HEK293 (cell line): Measurements from ENCODE around the gene LHFPL5.

Source experiments
- CTCF ChIA-PET: fragments of 350-600 bp; formaldehyde crosslinking; extraction: SDS; loops from one replicate; lab custom pipeline; 2021; ENCODE audit warnings: antibody characterized with exemption; lab: Yijun Ruan, JAX
- POLR2A ChIA-PET: fragments of 300-600 bp; formaldehyde crosslinking; extraction: SDS; loops from one replicate; lab custom pipeline; 2020; ENCODE audit warnings: antibody characterized with exemption, inconsistent platforms; lab: Yijun Ruan, JAX
- H3K27ac ChIP-seq: fragments of 200-500 bp; sonication (Bioruptor generic); 2 replicates; pipeline ENCODE4 v1.5.1; 2014; ENCODE audit warnings: low read depth, low read length, control low read depth, inconsistent platforms; ENCODE audit errors: extremely low read depth
- H3K36me3 ChIP-seq, 2 experiments: fragments of 200-500 bp in 1 of 2; sonication (Bioruptor generic) in 1 of 2; 1 replicate in 1 of 2; 2 replicates in 1 of 2; pipeline ENCODE4 v1.5.1; 2014 to 2017; ENCODE audit warnings: inconsistent platforms in 2 of 2, low read length in 2 of 2; ENCODE audit not compliant: control insufficient read depth in 2 of 2, insufficient read depth in 1 of 2
- H3K4me1 ChIP-seq: fragments of 200-500 bp; sonication (Bioruptor generic); 2 replicates; pipeline ENCODE4 v1.5.1; 2014; ENCODE audit warnings: mild to moderate bottlenecking, low read length, inconsistent platforms; ENCODE audit not compliant: control insufficient read depth, insufficient read depth
- H3K4me3 ChIP-seq: 2 replicates; pipeline ENCODE4 v1.5.1; 2011; ENCODE audit warnings: low read depth, mild to moderate bottlenecking, control low read depth, low read length, moderate library complexity
- H3K9me3 ChIP-seq: fragments of 200-500 bp; sonication (Bioruptor generic); 2 replicates; pipeline ENCODE4 v1.5.1; 2014; ENCODE audit warnings: low read depth, low read length, inconsistent platforms; ENCODE audit not compliant: control insufficient read depth, insufficient read depth
- BCL11B ChIP-seq: fragments of 450-650 bp; formaldehyde crosslinking; IDR thresholded peaks from 2 replicates; pipeline ENCODE4 v1.5.1; 2016; ENCODE audit warnings: low read depth, missing biosample characterization, missing genetic modification characterization
- BCL6B ChIP-seq: fragments of 450-650 bp; formaldehyde crosslinking; IDR thresholded peaks from 2 replicates; pipeline ENCODE4 v1.5.1; 2017; ENCODE audit warnings: missing biosample characterization, missing genetic modification characterization
- GFI1B ChIP-seq: fragments of 450-650 bp; formaldehyde crosslinking; IDR thresholded peaks from 2 replicates; pipeline ENCODE4 v1.5.1; 2016; ENCODE audit warnings: missing biosample characterization, missing genetic modification characterization
- GLIS2 ChIP-seq: fragments of 450-650 bp; formaldehyde crosslinking; IDR thresholded peaks from 2 replicates; pipeline ENCODE4 v1.5.1; 2016; ENCODE audit warnings: missing biosample characterization, missing genetic modification characterization
- KLF9 ChIP-seq: fragments of 450-650 bp; formaldehyde crosslinking; IDR thresholded peaks from 2 replicates; pipeline ENCODE4 v1.5.1; 2016; ENCODE audit warnings: missing biosample characterization, missing genetic modification characterization, low read depth
- PRDM2 ChIP-seq: fragments of 450-650 bp; formaldehyde crosslinking; IDR thresholded peaks from 2 replicates; pipeline ENCODE4 v1.5.1; 2016; ENCODE audit warnings: missing biosample characterization, missing genetic modification characterization, borderline replicate concordance
- SP3 ChIP-seq: fragments of 450-650 bp; formaldehyde crosslinking; IDR thresholded peaks from 2 replicates; pipeline ENCODE4 v1.5.1; 2016; ENCODE audit warnings: missing biosample characterization, missing genetic modification characterization
- ZBTB1 ChIP-seq: fragments of 450-650 bp; formaldehyde crosslinking; IDR thresholded peaks from 2 replicates; pipeline ENCODE4 v1.5.1; 2016; ENCODE audit warnings: missing biosample characterization, missing genetic modification characterization
- ZEB2 ChIP-seq: fragments of 450-650 bp; formaldehyde crosslinking; IDR thresholded peaks from 2 replicates; pipeline ENCODE4 v1.5.1; 2016; ENCODE audit warnings: missing biosample characterization, missing genetic modification characterization
- ZFP69B ChIP-seq: fragments of 450-650 bp; formaldehyde crosslinking; IDR thresholded peaks from 2 replicates; pipeline ENCODE4 v1.5.1; 2016; ENCODE audit warnings: missing biosample characterization, missing genetic modification characterization
- ZNF157 ChIP-seq: fragments of 450-650 bp; formaldehyde crosslinking; IDR thresholded peaks from 2 replicates; pipeline ENCODE4 v1.5.1; 2016; ENCODE audit warnings: missing biosample characterization, missing genetic modification characterization
- ZNF18 ChIP-seq: fragments of 450-650 bp; formaldehyde crosslinking; IDR thresholded peaks from 2 replicates; pipeline ENCODE4 v1.5.1; 2016; ENCODE audit warnings: missing biosample characterization, missing genetic modification characterization
- ZNF184 ChIP-seq: fragments of 450-650 bp; IDR thresholded peaks from 2 replicates; pipeline ENCODE4 v1.5.1; 2018; ENCODE audit warnings: missing biosample characterization, mild to moderate bottlenecking, missing genetic modification characterization
- ZNF214 ChIP-seq: fragments of 450-650 bp; formaldehyde crosslinking; IDR thresholded peaks from 2 replicates; pipeline ENCODE4 v1.5.1; 2017; ENCODE audit warnings: missing biosample characterization, mild to moderate bottlenecking, missing genetic modification characterization, borderline replicate concordance
- ZNF223 ChIP-seq: fragments of 450-650 bp; formaldehyde crosslinking; IDR thresholded peaks from 2 replicates; pipeline ENCODE4 v1.5.1; 2016; ENCODE audit warnings: missing biosample characterization, missing genetic modification characterization
- ZNF302 ChIP-seq: fragments of 450-650 bp; formaldehyde crosslinking; IDR thresholded peaks from 2 replicates; pipeline ENCODE4 v1.5.1; 2016; ENCODE audit warnings: missing biosample characterization, missing genetic modification characterization, low read depth
- ZNF324 ChIP-seq: fragments of 450-650 bp; formaldehyde crosslinking; IDR thresholded peaks from 2 replicates; pipeline ENCODE4 v1.5.1; 2016; ENCODE audit warnings: missing biosample characterization, missing genetic modification characterization
- ZNF335 ChIP-seq: fragments of 450-650 bp; formaldehyde crosslinking; conservative IDR thresholded peaks from 2 replicates; pipeline ENCODE4 v1.5.1; 2016; ENCODE audit warnings: missing biosample characterization, missing genetic modification characterization
- ZNF37A ChIP-seq: fragments of 450-650 bp; IDR thresholded peaks from 2 replicates; pipeline ENCODE4 v1.5.1; 2018; ENCODE audit warnings: missing biosample characterization, missing genetic modification characterization
- ZNF433 ChIP-seq: fragments of 450-650 bp; formaldehyde crosslinking; IDR thresholded peaks from 2 replicates; pipeline ENCODE4 v1.5.1; 2016; ENCODE audit warnings: missing biosample characterization, missing genetic modification characterization, low read depth
- ZNF560 ChIP-seq: fragments of 450-650 bp; formaldehyde crosslinking; IDR thresholded peaks from 2 replicates; pipeline ENCODE4 v1.5.1; 2017; ENCODE audit warnings: missing biosample characterization, missing genetic modification characterization, borderline replicate concordance
- ZNF596 ChIP-seq: fragments of 450-650 bp; IDR thresholded peaks from 2 replicates; pipeline ENCODE4 v1.5.0; 2018; ENCODE audit warnings: missing biosample characterization, mild to moderate bottlenecking, missing genetic modification characterization, moderate library complexity
- ZNF624 ChIP-seq: fragments of 450-650 bp; formaldehyde crosslinking; IDR thresholded peaks from 2 replicates; pipeline ENCODE4 v1.5.1; 2017; ENCODE audit warnings: missing biosample characterization, missing genetic modification characterization
- ZNF670 ChIP-seq: fragments of 450-650 bp; formaldehyde crosslinking; IDR thresholded peaks from 2 replicates; pipeline ENCODE4 v1.5.1; 2016; ENCODE audit warnings: missing biosample characterization, missing genetic modification characterization, low read depth
- ZNF747 ChIP-seq: fragments of 450-650 bp; formaldehyde crosslinking; IDR thresholded peaks from 2 replicates; pipeline ENCODE4 v1.5.1; 2016; ENCODE audit warnings: missing biosample characterization, missing genetic modification characterization
- ZSCAN16 ChIP-seq: fragments of 450-650 bp; formaldehyde crosslinking; IDR thresholded peaks from 2 replicates; pipeline ENCODE4 v1.5.1; 2016; ENCODE audit warnings: missing biosample characterization, missing genetic modification characterization
- ZSCAN18 ChIP-seq: fragments of 450-650 bp; formaldehyde crosslinking; IDR thresholded peaks from 2 replicates; pipeline ENCODE4 v1.5.1; 2016; ENCODE audit warnings: missing biosample characterization, missing genetic modification characterization

The LHFPL5 gene

GRCh38 chr6:35784200-35784599 is 21.0 kb upstream of the LHFPL5 start:
- Histone ChIP-seq H3K36me3 (no peaks in the 10 kb centered on the region), H3K4me3 (no peak overlapping the region), H3K9me3 (no peaks in the 10 kb centered on the region), H3K4me1 (no peaks in the 10 kb centered on the region)
- POLR2A ChIA-PET: no interaction called here
- CTCF ChIA-PET: no interaction called here
- no peak for TF ChIP-seq ZFP69B
- no peak for TF ChIP-seq ZNF624 (tag by site-specific recombination)
- no peak for TF ChIP-seq ZNF324 (tag by site-specific recombination)
- TF ChIP-seq GFI1B: no peak
- no peak for TF ChIP-seq BCL11B (tag by site-specific recombination)
- TF ChIP-seq ZNF184: no peak
- no peak for TF ChIP-seq ZNF37A
- TF ChIP-seq PRDM2 (tag by site-specific recombination): no peak
- TF ChIP-seq ZNF596 (tag by site-specific recombination): no peak
- TF ChIP-seq ZNF214: no peak
- no peak for TF ChIP-seq KLF9
- TF ChIP-seq ZNF302 (tag by site-specific recombination): no peak
- TF ChIP-seq ZNF157 (tag by site-specific recombination): no peak
- no peak for TF ChIP-seq ZNF18
- TF ChIP-seq ZNF223 (tag by site-specific recombination): no peak
- TF ChIP-seq ZNF670 (tag by site-specific recombination): no peak
- TF ChIP-seq ZNF433 (tag by site-specific recombination): no peak
- TF ChIP-seq ZNF335 (tag by site-specific recombination): no peak
- TF ChIP-seq, all 188 proteins: peak for 0
- H3K27ac ChIP-seq: no peak overlapping the region

GRCh38 chr6:35786272-35786671 is 18.9 kb upstream of the LHFPL5 start:
- no peaks in the 10 kb centered on the region for H3K9me3 ChIP-seq
- H3K36me3 ChIP-seq: no peaks in the 10 kb centered on the region
- ChIA-PET CTCF (interaction anchor here (0.7 to 1.2 kb wide), 3 partner anchors 50 to 309 kb away, joined by 3 to 4 read pairs (median 4); partner anchors contain the start of gene ARMC12), POLR2A (no interaction called here)
- H3K4me3 ChIP-seq: no peak overlapping the region
- no peak overlapping the region for H3K27ac ChIP-seq
- no peaks in the 10 kb centered on the region for H3K4me1 ChIP-seq
- TF ChIP-seq GLIS2 (tag by site-specific recombination) (no peak), ZNF560 (tag by site-specific recombination) (no peak), ZSCAN18 (tag by site-specific recombination) (no peak), ZSCAN16 (tag by site-specific recombination) (no peak), ZEB2 (tag by site-specific recombination) (no peak), ZNF596 (tag by site-specific recombination) (no peak), ZNF747 (tag by site-specific recombination) (no peak), SP3 (tag by site-specific recombination) (no peak), BCL6B (tag by site-specific recombination) (no peak), ZBTB1 (no peak), KLF9 (no peak)
